LNCAP (cell line): ENCODE results near the gene KRT36.

Experiments used
- TF ChIP-seq, protein P1 (sequence below): fragments of 450-650 bp; IDR thresholded peaks from 2 replicates; pipeline ENCODE4 v1.5.1; 2017; ENCODE audit warnings: mild to moderate bottlenecking

KRT36 gene

GRCh38 chr17:41512546-41513167 lies 22.9 kb upstream of the KRT36 start:
- TF ChIP-seq, protein P1, sequence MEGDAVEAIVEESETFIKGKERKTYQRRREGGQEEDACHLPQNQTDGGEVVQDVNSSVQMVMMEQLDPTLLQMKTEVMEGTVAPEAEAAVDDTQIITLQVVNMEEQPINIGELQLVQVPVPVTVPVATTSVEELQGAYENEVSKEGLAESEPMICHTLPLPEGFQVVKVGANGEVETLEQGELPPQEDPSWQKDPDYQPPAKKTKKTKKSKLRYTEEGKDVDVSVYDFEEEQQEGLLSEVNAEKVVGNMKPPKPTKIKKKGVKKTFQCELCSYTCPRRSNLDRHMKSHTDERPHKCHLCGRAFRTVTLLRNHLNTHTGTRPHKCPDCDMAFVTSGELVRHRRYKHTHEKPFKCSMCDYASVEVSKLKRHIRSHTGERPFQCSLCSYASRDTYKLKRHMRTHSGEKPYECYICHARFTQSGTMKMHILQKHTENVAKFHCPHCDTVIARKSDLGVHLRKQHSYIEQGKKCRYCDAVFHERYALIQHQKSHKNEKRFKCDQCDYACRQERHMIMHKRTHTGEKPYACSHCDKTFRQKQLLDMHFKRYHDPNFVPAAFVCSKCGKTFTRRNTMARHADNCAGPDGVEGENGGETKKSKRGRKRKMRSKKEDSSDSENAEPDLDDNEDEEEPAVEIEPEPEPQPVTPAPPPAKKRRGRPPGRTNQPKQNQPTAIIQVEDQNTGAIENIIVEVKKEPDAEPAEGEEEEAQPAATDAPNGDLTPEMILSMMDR: no peak

DNA sequence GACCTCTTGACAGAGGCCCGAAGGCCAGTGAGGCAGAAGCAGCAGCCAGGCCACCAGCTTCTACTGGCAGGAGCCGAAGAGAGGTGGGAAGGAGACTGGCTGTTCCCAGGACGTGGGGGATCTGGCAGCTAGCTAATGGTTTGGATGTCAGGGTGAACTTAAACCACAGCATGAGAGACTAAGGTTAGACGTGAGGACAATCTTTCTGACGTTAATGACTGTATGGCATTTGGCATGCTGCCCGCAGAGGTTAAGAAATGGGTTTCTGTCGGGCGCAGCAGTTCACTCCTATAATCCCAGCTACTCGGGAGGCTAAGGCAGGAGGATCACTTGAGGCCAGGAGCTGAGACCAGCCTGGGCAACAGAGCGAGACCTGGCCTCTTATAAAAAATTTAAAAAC lies 22.0 kb upstream of the KRT36 start:
- TF ChIP-seq, protein P1: no peak

GRCh38 chr17:41511116-41511515 lies 21.4 kb upstream of the KRT36 start:
- TF ChIP-seq, protein P1: no peak

GRCh38 chr17:41510251-41511065 lies 20.7 kb upstream of the KRT36 start:
- TF ChIP-seq, protein P1: no peak

- TF ChIP-seq, protein P1: no peak
Measured at GRCh38 chr17:41507315-41507880, 17.7 kb upstream of the KRT36 start.

DNA sequence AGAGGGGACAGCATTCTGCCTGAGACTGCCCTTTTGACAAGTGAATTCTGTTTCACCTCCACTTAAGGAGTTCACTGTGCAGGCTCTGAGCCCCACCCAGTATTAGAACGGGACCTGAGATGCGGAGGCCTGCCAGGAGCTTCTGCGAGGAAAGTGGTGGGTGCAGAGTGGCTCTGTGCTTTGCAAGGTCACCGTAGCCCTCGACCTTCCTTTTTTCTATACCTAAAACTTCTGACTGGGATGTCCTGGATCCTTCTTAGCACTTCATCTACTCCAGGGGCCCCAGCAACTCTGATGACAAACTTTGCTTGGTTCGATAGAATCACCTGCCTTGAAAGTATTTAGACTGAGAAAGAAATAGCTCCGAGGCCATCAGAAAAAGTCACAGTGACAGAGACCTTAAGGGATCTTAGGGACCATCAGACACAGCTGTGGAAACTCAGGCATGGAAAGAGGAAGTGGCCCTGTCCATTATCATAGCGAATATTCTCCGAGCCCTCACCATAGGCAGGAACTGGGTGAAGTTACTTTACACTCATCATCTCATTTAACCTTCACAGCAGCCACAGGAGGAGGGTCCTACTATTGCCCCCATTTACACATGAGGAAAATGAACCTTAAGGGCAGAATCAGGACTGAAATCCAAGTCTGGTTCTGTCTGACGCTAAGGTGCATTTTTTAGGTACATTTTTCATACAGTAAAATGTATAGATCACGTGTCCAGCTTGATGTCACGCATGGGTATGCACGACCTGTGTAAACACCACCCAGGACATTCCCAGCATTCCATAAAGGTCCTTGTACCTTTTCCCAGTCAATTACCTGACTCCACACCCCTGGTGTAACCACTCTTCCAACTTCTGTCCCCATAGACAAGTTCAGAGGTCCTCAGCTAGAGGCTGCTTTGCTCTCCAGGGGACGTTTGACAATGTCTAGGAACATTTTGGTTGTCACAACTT lies 16.4 kb upstream of the KRT36 start:
- TF ChIP-seq, protein P1: no peak
